Tibial nerve (tissue), 4 donors: Measurements from ENCODE around the gene MCUR1.

Source experiments
- CTCF ChIP-seq, 5 experiments: fragments of 200-600 bp in 3 of 5; fragments of 450-650 bp in 2 of 5; sonication (generic) in 3 of 5; IDR thresholded peaks; one replicate each; pipeline ENCODE4 v1.5.1; 2016 to 2019; ENCODE audit warnings: antibody characterized with exemption in 5 of 5, mild to moderate bottlenecking in 3 of 5, moderate library complexity in 2 of 5
- EP300 ChIP-seq, 2 donors: sonication (generic); formaldehyde crosslinking; IDR thresholded peaks; one replicate each; pipeline ENCODE4 v1.6.1; 2017; ENCODE audit warnings: antibody characterized with exemption in 2 of 2, mild to moderate bottlenecking in 1 of 2
- POLR2A ChIP-seq, 2 donors: fragments of 450-650 bp; IDR thresholded peaks; one replicate each; pipeline ENCODE4 v1.6.1; 2017; ENCODE audit warnings: antibody characterized with exemption in 2 of 2, mild to moderate bottlenecking in 2 of 2, moderate library complexity in 2 of 2

- no peak for TF ChIP-seq CTCF (IDR thresholded peaks at IDR 0.05)
- no peak for TF ChIP-seq POLR2A (IDR thresholded peaks at IDR 0.05)
- no peak for TF ChIP-seq EP300 (IDR thresholded peaks at IDR 0.05)
Measured at GRCh38 chr6:13859871-13860555, 45.7 kb upstream of the MCUR1 start.
